ENCODE data around the gene CCDC192. TPM values are rescaled to one million over a fixed set of nuclear protein-coding genes. Genes with fewer than 3 reads are reported as not detected.

CCDC192 gene
- total RNA-seq, 1 donor from 2014 or later, result not detected

DNA sequence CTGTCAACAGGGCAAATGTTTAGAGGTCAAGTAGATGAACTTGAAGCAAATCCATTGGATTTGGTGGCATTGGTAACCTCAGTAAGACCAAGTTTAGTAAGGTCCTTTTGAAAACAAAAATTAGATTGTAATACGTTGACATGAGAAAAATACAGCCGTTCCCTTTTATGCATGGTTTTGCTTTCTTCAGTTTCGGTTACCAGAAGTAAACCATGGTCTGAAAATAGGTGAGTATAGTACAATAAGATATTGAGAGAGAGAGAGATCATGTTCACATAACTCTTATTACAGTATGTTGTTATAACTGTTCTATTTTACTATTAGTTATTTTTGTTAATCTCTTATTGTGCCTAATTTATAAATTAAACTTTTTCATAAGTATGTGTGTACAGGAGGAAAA, 223.8 kb downstream of the CCDC192 start:
- Histone ChIP-seq H3K27me3 (no peaks in the 10 kb centered on the region), H3K36me3 (no peaks in the 10 kb centered on the region), H3K4me3 (no peak overlapping the region), H3K9me3 (no peaks in the 10 kb centered on the region), H3K27ac (no peak overlapping the region), H3K4me1 (no peaks in the 10 kb centered on the region)
- TF ChIP-seq, protein P1, sequence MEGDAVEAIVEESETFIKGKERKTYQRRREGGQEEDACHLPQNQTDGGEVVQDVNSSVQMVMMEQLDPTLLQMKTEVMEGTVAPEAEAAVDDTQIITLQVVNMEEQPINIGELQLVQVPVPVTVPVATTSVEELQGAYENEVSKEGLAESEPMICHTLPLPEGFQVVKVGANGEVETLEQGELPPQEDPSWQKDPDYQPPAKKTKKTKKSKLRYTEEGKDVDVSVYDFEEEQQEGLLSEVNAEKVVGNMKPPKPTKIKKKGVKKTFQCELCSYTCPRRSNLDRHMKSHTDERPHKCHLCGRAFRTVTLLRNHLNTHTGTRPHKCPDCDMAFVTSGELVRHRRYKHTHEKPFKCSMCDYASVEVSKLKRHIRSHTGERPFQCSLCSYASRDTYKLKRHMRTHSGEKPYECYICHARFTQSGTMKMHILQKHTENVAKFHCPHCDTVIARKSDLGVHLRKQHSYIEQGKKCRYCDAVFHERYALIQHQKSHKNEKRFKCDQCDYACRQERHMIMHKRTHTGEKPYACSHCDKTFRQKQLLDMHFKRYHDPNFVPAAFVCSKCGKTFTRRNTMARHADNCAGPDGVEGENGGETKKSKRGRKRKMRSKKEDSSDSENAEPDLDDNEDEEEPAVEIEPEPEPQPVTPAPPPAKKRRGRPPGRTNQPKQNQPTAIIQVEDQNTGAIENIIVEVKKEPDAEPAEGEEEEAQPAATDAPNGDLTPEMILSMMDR (IDR thresholded peaks at IDR 0.05), result no peak
- no peak for DNase-seq (ENCODE audit: low spot score in 2 of 2)
- intact Hi-C loops (cut with DNase I), result no loop called here

DNA sequence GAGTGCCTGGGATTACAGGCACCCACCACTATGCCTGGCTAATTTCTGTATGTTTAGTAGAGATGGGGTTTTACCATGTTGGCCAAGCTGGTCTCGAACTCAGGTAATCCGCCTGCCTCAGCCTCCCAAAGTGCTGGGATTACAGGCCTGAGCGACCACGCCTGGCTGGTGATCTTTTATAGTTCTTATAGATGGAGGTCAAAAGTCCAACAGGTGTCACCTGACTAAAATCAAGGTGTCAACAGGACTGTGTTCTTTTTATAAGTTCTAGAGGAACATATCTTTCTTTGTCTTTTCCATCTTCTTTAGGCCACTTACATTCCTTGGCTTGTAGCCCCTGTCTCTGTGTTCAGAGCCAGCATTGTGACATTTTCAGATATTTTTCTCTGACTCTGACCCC, 224.9 kb downstream of the CCDC192 start:
- intact Hi-C loops (cut with DNase I), result no loop called here
- TF ChIP-seq, protein P1 (IDR thresholded peaks at IDR 0.05), result no peak
- DNase-seq (ENCODE audit: low spot score in 2 of 2), result no peak

DNA sequence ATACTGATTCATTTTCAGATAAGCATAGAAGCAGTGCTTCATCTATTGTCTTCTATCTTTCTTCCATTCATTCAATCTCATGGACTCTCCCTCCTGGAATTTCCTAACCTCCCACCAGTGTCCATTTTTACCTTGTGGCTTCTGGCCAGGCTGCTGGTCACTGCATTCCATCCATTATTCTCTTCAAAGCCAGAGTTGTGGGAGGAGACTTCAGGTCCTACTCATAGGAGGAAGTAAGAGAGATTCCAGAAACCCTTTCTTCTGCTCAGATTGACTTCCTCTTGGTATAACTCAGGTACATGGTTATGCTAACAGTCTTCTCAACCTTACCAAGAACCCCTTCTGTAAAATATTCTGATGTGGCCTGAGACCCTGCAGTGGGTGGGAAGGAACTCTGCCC, 227.1 kb downstream of the CCDC192 start:
- TF ChIP-seq, protein P1 (IDR thresholded peaks at IDR 0.05), result no peak
- no peaks in the 10 kb centered on the region for H3K4me1 ChIP-seq
- intact Hi-C loops (cut with DNase I), result no loop called here
- no peaks in the 10 kb centered on the region for H3K9me3 ChIP-seq
- H3K36me3 ChIP-seq, result no peaks in the 10 kb centered on the region
- no peaks in the 10 kb centered on the region for H3K27me3 ChIP-seq
- no peak overlapping the region for H3K27ac ChIP-seq
- no peak for DNase-seq (ENCODE audit: low spot score in 2 of 2)
- H3K4me3 ChIP-seq, result no peak overlapping the region

More for the DNA sequence above, 224.9 kb downstream of the CCDC192 start:
- no peaks in the 10 kb centered on the region for H3K27me3 ChIP-seq
- no peak overlapping the region for H3K4me3 ChIP-seq
- no peaks in the 10 kb centered on the region for H3K36me3 ChIP-seq
- H3K27ac ChIP-seq, result no peak overlapping the region
- H3K9me3 ChIP-seq, result no peaks in the 10 kb centered on the region
- H3K4me1 ChIP-seq, result no peaks in the 10 kb centered on the region

DNA sequence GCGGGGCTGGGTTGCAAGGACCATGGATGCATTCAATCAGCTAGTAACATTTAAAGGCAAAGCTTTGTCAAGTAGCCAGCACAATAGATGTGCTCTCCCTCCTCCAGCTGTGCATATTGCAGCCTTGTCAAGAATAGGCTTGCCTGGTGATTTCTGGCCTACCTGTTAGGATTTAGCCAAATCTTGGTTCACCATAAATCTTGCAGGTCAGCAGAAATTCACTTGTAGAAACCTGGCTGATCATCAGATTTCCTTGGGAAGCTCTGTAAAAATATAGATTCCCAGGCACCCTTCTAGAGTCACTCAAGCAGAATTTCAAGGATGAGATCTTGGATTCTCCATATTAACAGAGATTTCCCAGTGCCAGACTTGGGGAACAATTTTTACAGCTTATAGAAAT, 228.2 kb downstream of the CCDC192 start:
- Histone ChIP-seq H3K9me3 (no peaks in the 10 kb centered on the region), H3K4me3 (no peak overlapping the region), H3K4me1 (no peaks in the 10 kb centered on the region), H3K27me3 (no peaks in the 10 kb centered on the region), H3K27ac (no peak overlapping the region), H3K36me3 (no peaks in the 10 kb centered on the region)
- TF ChIP-seq, protein P1 (IDR thresholded peaks at IDR 0.05), result no peak
- DNase-seq (ENCODE audit: low spot score in 2 of 2), result no peak
- intact Hi-C loops (cut with DNase I), result no loop called here

DNA sequence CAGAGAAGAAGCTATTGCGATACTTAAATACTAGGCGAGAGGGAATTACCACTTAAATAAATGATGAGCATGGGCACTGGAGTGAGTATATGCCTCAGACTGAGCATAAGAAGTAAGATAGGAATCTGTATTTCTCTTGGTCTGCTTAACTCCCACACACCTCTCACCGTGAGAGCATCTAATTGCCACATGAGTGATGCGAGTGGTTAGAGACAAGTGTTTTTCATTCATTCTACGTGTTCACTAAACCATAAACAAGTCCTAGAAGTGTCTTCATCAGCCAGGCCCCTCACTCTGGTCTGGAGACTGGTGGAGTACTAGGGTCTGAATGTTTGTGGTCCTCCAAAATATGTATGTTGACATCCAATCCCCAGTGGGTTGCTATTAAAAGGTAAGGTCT, 230.2 kb downstream of the CCDC192 start:
- DNase-seq (ENCODE audit: low spot score in 2 of 2), result no peak
- Histone ChIP-seq H3K4me1 (no peaks in the 10 kb centered on the region), H3K27me3 (no peaks in the 10 kb centered on the region), H3K9me3 (no peaks in the 10 kb centered on the region), H3K4me3 (no peak overlapping the region), H3K36me3 (no peaks in the 10 kb centered on the region), H3K27ac (no peak overlapping the region)
- TF ChIP-seq, protein P1 (IDR thresholded peaks at IDR 0.05), result no peak
- intact Hi-C loops (cut with DNase I), result no loop called here

DNA sequence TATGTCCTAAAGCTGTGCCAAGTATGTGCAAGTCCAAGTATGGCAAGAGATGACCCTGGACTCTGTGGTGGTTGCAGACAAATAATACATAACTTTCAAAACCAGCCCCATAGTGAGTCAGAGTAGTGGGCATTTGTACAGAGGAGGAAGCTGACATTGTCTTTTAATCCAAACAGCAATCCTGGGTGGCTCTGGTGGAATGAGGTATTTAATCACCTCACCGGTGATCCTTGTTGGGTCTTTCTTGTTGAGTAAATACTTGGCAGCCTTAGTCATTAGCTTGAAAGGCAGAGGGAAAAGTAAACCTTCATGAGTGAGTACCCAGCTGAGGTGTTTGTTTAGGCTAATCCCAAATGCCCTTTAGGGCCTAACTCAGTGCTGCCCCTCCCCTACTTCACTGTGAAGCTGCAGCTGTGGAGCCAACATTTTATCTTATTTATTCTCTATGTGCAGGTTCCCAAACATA, 231.6 kb downstream of the CCDC192 start:
- DNase-seq (ENCODE audit: low spot score in 2 of 2), result no peak
- Histone ChIP-seq H3K27me3 (no peaks in the 10 kb centered on the region), H3K27ac (no peak overlapping the region), H3K9me3 (no peaks in the 10 kb centered on the region), H3K36me3 (no peaks in the 10 kb centered on the region), H3K4me1 (no peaks in the 10 kb centered on the region), H3K4me3 (no peak overlapping the region)
- intact Hi-C loops (cut with DNase I), result no loop called here
- TF ChIP-seq, protein P1 (IDR thresholded peaks at IDR 0.05), result no peak

Measured in ascending aorta (tissue), 2 donors.